HG02571 (cell line): ENCODE measurements around the gene PLCL2.

Experiments
- ATAC-seq: cut with Tn5 transposase; IDR thresholded peaks from one replicate; pipeline ENCODE4 v1.9.1; 2021; ENCODE audit warnings: mild to moderate bottlenecking, moderate library complexity; ENCODE audit not compliant: unreplicated experiment

Gene PLCL2

GRCh38 chr3:16890597-16891333, 6.0 kb downstream of the PLCL2 start:
- ATAC-seq: no peak

DNA sequence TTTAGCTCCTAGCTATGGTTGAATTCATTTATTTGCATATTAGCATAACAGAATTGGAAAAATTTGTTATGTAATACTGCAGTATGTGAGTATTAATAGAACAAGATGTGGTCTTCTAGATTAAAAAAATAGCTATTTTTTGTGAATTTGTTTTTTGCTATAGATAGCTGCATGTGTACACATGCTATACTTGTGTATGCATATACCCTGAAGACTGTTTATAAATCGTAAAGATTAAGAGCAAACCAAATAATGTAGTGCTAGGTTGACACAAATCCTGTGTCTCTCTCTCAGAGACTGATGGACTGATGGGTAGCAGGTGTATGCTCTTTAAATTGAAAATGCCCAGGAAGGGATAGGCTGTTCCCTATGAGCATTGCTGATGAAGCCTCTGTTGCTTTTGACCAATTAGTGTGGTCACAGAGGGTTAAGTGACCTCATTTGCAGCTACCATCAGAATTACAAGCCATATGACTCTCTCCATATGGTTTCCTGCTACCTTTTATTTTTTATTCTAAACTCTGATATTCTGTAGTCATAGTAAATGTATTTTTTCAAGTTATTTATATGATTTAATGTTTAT, 9.0 kb downstream of the PLCL2 start:
- ATAC-seq: no peak

DNA sequence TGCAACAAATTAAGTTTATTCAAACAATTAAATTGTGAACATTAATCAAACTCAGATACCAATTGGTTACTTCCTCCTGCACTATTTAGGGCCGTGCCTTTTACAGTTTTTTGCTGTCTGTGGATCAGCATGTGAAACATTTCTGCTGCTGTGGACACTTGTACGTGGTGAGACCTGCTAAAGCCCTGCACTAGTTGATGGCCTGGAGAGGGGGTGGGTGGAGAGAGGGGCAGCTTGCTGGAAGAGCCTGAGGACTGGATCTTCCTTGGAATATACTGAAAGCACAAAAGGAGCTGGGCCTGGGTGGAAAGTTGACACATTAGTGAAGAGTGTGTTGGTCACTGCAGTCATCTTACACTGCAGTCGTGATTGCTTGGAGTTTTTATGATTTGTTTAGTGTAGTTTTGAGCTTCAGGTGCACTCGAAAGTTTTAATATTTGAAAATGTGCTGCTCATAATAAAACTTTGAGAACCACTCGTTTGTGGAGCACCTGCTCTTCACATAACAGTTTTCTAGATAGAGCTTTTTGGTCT, 11.4 kb downstream of the PLCL2 start:
- no peak for ATAC-seq

GRCh38 chr3:16896820-16897219, 12.1 kb downstream of the PLCL2 start:
- ATAC-seq: no peak

- ATAC-seq: peak; percentile 56
Measured at GRCh38 chr3:16897254-16897926, 12.6 kb downstream of the PLCL2 start.

GRCh38 chr3:16898595-16899395, 14.0 kb downstream of the PLCL2 start:
- ATAC-seq: no peak

DNA sequence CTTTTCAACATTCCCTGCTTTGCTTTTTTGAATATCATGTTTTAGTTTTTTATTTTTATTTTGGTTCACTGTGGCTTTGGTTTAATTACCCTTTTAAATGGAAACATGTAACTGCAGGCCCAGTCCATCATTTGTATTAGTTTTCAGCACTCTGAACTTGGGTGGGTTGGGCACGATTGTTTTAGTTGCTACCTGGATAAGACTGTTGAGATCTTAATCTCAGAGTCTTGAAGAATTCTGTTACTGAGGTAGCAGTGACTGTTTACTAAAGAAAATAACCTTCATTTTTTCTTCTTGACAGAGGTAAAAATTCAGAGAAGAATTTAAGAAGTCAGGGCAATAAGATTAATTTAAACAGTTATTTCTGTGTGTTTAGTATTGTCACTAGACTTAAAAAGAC, 15.2 kb downstream of the PLCL2 start:
- ATAC-seq: no peak

DNA sequence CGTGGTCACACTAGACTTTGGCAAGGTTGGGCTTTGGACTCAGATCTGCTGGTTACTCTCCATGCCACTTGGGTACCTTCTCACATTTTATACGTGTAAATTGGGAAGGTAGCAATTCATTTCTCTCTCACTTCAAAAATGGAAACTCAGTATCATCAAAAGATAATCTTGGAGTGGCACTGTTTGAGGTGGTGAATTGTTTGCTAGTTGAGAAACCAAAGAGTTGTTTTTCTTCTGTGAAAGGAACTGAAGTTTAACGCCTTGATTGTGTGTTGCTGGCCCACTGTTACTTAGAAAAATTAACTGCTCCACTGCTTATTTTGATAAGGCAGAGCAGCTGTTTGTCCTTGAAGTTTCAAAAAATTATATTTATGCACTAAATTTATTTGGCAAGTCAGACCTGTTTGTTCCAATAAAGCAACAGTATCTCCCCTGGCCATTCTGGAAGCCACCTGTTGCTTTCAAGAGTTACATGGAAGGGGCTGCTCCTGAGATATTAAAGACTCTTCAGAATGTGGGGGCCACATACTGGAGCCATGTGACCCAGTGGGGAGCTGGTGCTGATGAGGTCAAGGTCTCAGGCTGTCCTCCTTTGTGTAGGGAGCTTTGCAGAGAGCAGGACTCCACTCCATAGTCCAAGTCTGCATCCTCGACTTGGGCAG, 16.2 kb downstream of the PLCL2 start:
- ATAC-seq: no peak

GRCh38 chr3:16904423-16905417, 20.0 kb downstream of the PLCL2 start:
- ATAC-seq: peak; percentile 53

GRCh38 chr3:16905704-16906103, 20.9 kb downstream of the PLCL2 start:
- no peak for ATAC-seq

- ATAC-seq: no peak
Measured at GRCh38 chr3:16906682-16907081, 21.9 kb downstream of the PLCL2 start.

DNA sequence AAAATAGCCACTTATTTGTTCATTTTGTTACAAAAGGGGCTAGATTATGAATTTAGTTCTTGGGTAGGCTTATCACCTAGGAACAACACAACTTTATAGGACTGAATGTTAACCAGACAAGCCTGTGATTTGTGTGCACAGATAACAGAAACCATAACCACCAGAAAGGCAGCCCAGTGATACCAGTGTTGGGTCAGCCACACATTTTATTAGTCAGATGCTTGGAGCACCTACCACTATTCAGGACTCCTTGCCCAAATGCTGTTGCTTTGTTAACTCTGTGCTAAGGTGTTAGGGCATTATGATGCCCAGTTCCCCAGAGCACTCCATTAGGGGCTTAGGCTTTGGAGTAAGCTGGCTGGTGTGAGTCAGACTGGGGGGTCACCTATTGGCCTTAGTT, 22.5 kb downstream of the PLCL2 start:
- ATAC-seq: no peak

DNA sequence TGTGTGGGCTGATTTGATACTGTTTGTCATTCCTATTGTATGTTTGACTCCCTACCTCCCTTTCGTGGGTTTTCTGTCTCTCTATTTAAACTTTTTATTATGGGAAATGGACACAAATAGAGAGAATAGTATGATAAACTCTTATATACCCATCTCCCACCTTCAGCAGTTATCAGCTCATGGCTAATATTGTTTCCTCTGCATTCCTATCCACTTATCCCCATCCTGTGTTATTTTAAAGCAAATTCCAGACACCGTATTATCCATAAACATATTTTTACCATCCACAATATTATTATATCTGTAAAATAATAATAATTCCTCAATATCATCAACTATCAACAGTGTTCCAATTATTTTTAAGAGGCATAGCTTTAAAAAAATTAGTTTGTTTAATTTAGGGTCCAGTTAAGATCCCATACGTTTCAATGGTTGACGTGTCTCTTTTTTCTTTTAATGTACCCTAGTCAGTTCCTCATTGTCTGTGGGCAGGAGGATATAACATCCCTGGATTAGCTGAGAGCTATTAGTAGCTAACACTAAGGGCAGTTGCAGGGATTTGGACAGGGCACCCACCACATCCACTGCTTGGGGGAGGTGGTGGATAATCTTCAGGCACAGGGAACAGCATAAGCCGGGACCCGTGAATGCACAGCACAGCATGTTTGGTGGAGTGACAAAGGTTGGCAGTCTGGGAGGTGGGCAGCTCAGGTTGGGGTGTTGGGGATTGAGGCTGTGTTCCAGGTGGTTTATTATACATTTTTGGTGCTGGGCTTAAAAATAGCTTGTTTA, 23.5 kb downstream of the PLCL2 start:
- ATAC-seq: no peak

DNA sequence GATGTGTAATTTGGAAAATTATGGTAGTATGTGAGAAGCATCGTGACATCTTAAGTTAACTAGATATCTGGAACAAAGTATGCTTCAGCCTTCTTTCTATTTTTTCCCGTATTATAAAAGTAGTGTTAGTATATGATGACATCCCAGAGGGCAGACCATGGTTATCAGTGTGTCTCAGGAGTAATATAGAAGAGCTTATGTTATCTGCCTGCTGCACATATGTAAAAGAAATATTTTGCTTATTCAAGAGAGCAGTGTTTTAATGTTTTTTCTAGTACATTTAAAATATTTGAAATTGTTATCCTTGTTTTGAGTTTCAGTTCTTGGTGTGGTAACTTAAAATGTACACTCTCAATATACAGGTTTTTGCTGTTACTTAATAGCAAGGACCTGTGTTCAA, 24.1 kb downstream of the PLCL2 start:
- no peak for ATAC-seq

GRCh38 chr3:16909802-16910201, 25.0 kb downstream of the PLCL2 start:
- no peak for ATAC-seq

DNA sequence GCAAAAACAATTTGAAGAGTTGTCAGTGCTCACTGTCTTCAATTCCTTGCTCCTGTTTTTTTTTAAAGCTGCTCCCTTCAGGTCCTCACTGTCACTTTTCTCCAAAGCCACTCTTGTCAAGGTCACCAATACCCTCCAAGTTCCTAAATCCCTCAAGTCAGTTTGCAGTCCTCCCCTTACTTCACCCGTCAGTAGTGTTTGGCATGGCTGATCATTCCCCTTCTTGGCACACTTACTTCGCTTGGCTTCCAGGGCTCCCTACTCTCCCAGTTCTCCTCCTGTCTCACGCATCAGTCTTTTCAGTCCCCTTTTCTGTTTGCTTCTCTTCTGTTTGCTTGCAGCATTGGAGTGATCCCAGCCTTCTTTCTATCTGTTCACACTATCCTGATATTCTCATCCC, 25.5 kb downstream of the PLCL2 start:
- ATAC-seq: no peak

DNA sequence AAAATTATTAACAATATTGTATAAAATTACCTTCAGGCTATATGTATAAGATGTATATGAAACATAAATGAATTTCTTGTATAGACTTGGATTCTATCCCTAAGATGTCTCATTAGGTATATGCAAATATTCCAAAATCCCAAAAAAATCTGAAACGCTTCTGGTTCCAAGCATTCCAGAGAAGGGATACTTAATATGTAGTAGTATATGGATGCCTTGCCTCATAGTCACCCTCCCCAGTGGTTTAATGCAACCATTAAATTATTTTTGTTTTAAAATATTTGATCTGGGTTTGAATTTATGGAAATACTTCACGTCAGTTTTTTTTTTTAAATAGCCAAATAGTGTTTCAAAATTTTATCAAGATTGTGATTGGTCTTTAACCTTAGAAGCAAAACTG, 27.2 kb downstream of the PLCL2 start:
- ATAC-seq: no peak

DNA sequence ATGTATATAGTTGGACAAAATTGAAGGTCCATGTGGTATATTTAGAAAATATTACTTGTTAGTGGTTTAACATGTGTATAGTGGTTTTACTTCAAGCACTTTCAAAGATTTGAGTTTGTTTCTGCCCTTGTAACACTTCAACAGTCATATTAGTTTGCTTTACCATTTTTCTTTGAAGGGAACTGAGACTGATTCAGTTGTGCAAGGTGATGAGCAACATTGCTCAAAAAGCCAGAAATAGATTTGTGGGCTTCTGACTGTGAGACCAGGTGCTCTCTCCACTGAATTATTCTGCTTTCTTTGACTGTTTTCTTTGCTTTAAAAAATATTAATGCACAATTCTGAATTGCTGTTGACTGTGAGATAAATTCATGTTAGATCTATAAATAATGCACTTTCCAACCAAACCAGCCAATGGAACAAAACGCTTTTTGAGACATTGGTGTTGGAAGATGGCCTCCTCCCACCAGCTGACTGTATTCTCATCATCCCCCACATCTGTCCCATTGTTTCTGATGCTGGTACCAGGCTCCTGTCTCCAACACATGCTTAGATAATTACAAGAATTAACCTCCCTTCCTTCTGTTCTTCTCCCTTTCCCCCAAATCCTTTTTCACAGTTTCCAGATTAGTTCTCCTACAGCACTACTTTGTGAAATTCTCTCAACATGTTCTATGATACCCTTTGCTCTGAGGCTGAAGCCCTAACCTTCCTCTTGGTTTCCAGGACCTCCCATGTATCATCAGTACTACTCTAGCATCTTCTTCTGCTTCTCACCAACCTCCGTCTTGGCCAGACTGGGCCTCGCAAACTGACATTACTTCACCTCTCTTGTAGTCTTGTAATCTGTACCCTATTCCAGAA, 27.9 kb downstream of the PLCL2 start:
- peak; percentile 95 for ATAC-seq
